Neural cell (in vitro differentiated cells): Measurements from ENCODE around the gene KLHL15. TPM values are rescaled to one million over a fixed set of nuclear protein-coding genes. Genes with fewer than 3 reads are reported as not detected.

Experiments
- H2AFZ ChIP-seq: fragments of 200-600, 300-800 bp; sonication (generic), shearing (Covaris generic); 2 replicates; pipeline ENCODE4 v1.6.0; 2014; ENCODE audit warnings: low read depth, mild to moderate bottlenecking, antibody characterized with exemption, low read length, moderate library complexity
- H3F3A ChIP-seq: fragments of 200-600 bp; shearing (Covaris generic); 2 replicates; pipeline ENCODE4 v1.6.1; 2016; ENCODE audit warnings: mild to moderate bottlenecking, moderate library complexity, mixed read lengths, antibody characterized with exemption, low read length; ENCODE audit not compliant: insufficient read depth, poor library complexity, severe bottlenecking
- H3K27ac ChIP-seq: fragments of 200-600, 300-800 bp; sonication (generic), shearing (Covaris generic); 2 replicates; pipeline ENCODE4 v1.5.1; 2014; ENCODE audit warnings: mild to moderate bottlenecking, low read length, moderate library complexity
- H3K27me3 ChIP-seq: fragments of 300-800, 200-600 bp; sonication (generic), shearing (Covaris generic); 2 replicates; pipeline ENCODE4 v1.6.0; 2014; ENCODE audit warnings: mild to moderate bottlenecking, low read depth, low read length, moderate library complexity; ENCODE audit not compliant: insufficient read depth
- H3K36me3 ChIP-seq: fragments of 300-800, 200-600 bp; sonication (generic), shearing (Covaris generic); 2 replicates; pipeline ENCODE4 v1.5.1; 2014; ENCODE audit warnings: mild to moderate bottlenecking, antibody characterized with exemption, low read length, moderate library complexity; ENCODE audit not compliant: insufficient read depth
- H3K4me2 ChIP-seq: fragments of 300-800, 200-600 bp; sonication (generic), shearing (Covaris generic); 2 replicates; pipeline ENCODE4 v1.6.0; 2014; ENCODE audit warnings: mild to moderate bottlenecking, low read length
- H3K4me3 ChIP-seq: fragments of 300-800, 200-600 bp; sonication (generic), shearing (Covaris generic); 2 replicates; pipeline ENCODE4 v1.5.1; 2014; ENCODE audit warnings: mild to moderate bottlenecking, low read length, moderate library complexity
- H3K79me2 ChIP-seq: fragments of 200-600 bp; shearing (Covaris generic); replicated peaks from 2 replicates; pipeline ENCODE4 v1.6.0; 2014; ENCODE audit warnings: mild to moderate bottlenecking, low read length, moderate library complexity; ENCODE audit not compliant: insufficient read depth
- H3K9ac ChIP-seq: fragments of 300-800, 200-600 bp; sonication (generic), shearing (Covaris generic); 2 replicates; pipeline ENCODE4 v1.6.1; 2016; ENCODE audit warnings: mild to moderate bottlenecking, low read length, mixed read lengths
- H3K9me2 ChIP-seq: fragments of 200-600 bp; shearing (Covaris generic); 2 replicates; pipeline ENCODE4 v1.6.1; 2016; ENCODE audit warnings: mild to moderate bottlenecking, low read length, mixed read lengths; ENCODE audit not compliant: insufficient read depth
- H3K9me3 ChIP-seq: fragments of 200-600, 300-800 bp; sonication (generic), shearing (Covaris generic); 2 replicates; pipeline ENCODE4 v1.6.1; 2016; ENCODE audit warnings: mild to moderate bottlenecking, mixed run types, low read length, moderate library complexity, mixed read lengths
- H4K20me1 ChIP-seq: fragments of 200-600 bp; shearing (Covaris generic); 2 replicates; pipeline ENCODE4 v1.6.1; 2016; ENCODE audit warnings: mild to moderate bottlenecking, mixed run types; ENCODE audit not compliant: insufficient read depth
- CTCF ChIP-seq: fragments of 450-650 bp; IDR thresholded peaks from 2 replicates; pipeline ENCODE4 v1.5.1; 2014; ENCODE audit warnings: antibody characterized with exemption, mild to moderate bottlenecking, moderate library complexity; ENCODE audit not compliant: poor library complexity, severe bottlenecking
- EP300 ChIP-seq: fragments of 450-650 bp; conservative IDR thresholded peaks from 2 replicates; pipeline ENCODE4 v1.6.1; 2014; ENCODE audit warnings: antibody characterized with exemption, mild to moderate bottlenecking, moderate library complexity; ENCODE audit not compliant: poor library complexity, severe bottlenecking
- EZH2 ChIP-seq: fragments of 200-600, 300-800 bp; shearing (Covaris generic), sonication (generic); IDR thresholded peaks from 2 replicates; pipeline ENCODE4 v1.6.1; 2014; ENCODE audit warnings: antibody characterized with exemption, low read length, borderline replicate concordance, mild to moderate bottlenecking; ENCODE audit not compliant: insufficient read depth, poor library complexity, severe bottlenecking
- MXI1 ChIP-seq: fragments of 450-650 bp; conservative IDR thresholded peaks from 2 replicates; pipeline ENCODE4 v1.6.1; 2014; ENCODE audit warnings: antibody characterized with exemption, mild to moderate bottlenecking; ENCODE audit not compliant: poor library complexity, severe bottlenecking
- POLR2AphosphoS5 ChIP-seq: IDR thresholded peaks from 2 replicates; pipeline ENCODE4 v1.6.1; 2012
- RAD21 ChIP-seq: fragments of 450-650 bp; conservative IDR thresholded peaks from 2 replicates; pipeline ENCODE4 v1.6.1; 2014; ENCODE audit warnings: antibody characterized with exemption, mild to moderate bottlenecking, moderate library complexity
- REST ChIP-seq: IDR thresholded peaks from 2 replicates; pipeline ENCODE4 v1.6.1; 2012; ENCODE audit warnings: borderline replicate concordance
- SMC3 ChIP-seq: fragments of 450-650 bp; conservative IDR thresholded peaks from 2 replicates; pipeline ENCODE4 v1.6.1; 2014; ENCODE audit warnings: antibody characterized with exemption, mild to moderate bottlenecking, moderate library complexity; ENCODE audit not compliant: poor library complexity
- TAF1 ChIP-seq: IDR thresholded peaks from 2 replicates; pipeline ENCODE4 v1.6.1; 2012; ENCODE audit warnings: low read depth
- polyA plus RNA-seq: library from polyadenylated mRNA; depleted of rRNA; stranded (reverse); fragments of >200 nt; gene quantifications from 2 replicates; pipeline ENCODE4 v1.2.3, GENCODE V29; 2014

KLHL15 gene
- polyA plus RNA-seq, 1 donor from 2014 or later, result 12.9 TPM

GRCh38 chrX:24034485-24034884, 7.5 kb upstream of the KLHL15 start:
- no peaks in the 10 kb centered on the region for H3K36me3 ChIP-seq
- no peak overlapping the region for H3K4me2 ChIP-seq
- no peaks in the 10 kb centered on the region for H3K27me3 ChIP-seq
- H3K79me2 ChIP-seq, result no peaks in the 10 kb centered on the region
- H2AFZ ChIP-seq, result no peak overlapping the region
- no peaks in the 10 kb centered on the region for H4K20me1 ChIP-seq
- no peak overlapping the region for H3K27ac ChIP-seq
- H3K4me3 ChIP-seq, result no peak overlapping the region
- no peaks in the 10 kb centered on the region for H3K9me2 ChIP-seq
- no peaks in the 10 kb centered on the region for H3K9me3 ChIP-seq
- no peak overlapping the region for H3K9ac ChIP-seq
- no peaks in the 10 kb centered on the region for H3F3A ChIP-seq
- no peak for TF ChIP-seq SMC3
- no peak for TF ChIP-seq EZH2
- no peak for TF ChIP-seq EP300
- no peak for TF ChIP-seq CTCF
- TF ChIP-seq REST, result no peak
- no peak for TF ChIP-seq MXI1
- no peak for TF ChIP-seq RAD21
- no peak for TF ChIP-seq TAF1
- TF ChIP-seq POLR2AphosphoS5, result no peak

DNA sequence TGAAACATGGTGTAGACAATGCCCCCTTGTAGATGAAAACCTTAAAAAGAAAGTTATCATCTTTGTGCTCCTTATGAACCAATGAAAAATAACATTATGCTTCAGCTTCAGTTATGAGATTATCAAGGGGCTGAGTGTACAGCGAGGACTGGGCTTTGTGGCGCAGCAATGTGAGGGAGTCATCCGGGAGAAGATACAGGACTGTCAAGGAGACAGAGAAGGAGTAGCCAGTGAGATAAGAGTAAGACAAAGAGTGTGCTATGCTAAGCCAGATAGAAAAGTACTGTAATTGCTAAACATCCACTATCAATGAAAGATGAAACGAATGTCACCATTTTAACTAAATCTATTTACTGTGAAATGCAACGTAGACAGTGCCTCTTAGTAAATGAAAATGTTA, 3.6 kb upstream of the KLHL15 start:
- no peaks in the 10 kb centered on the region for H3K27me3 ChIP-seq
- H3K79me2 ChIP-seq, result no peaks in the 10 kb centered on the region
- no peak overlapping the region for H3K27ac ChIP-seq
- no peak overlapping the region for H3K4me3 ChIP-seq
- no peaks in the 10 kb centered on the region for H3K36me3 ChIP-seq
- no peak overlapping the region for H3K4me2 ChIP-seq
- TF ChIP-seq SMC3, result no peak
- no peak for TF ChIP-seq RAD21
- no peak for TF ChIP-seq EZH2
- no peak for TF ChIP-seq CTCF
- no peak for TF ChIP-seq EP300
- TF ChIP-seq MXI1, result no peak
- TF ChIP-seq POLR2AphosphoS5, result no peak
- TF ChIP-seq REST, result no peak
- TF ChIP-seq TAF1, result no peak
- H3F3A ChIP-seq, result no peaks in the 10 kb centered on the region
- no peak overlapping the region for H2AFZ ChIP-seq
- H3K9me3 ChIP-seq, result no peaks in the 10 kb centered on the region
- no peaks in the 10 kb centered on the region for H3K9me2 ChIP-seq
- H4K20me1 ChIP-seq, result no peaks in the 10 kb centered on the region
- no peak overlapping the region for H3K9ac ChIP-seq
